Fibroblast of lung (primary cell): ENCODE data around the gene EYA2. TPM values are rescaled to one million over a fixed set of nuclear protein-coding genes. Genes with fewer than 3 reads are reported as not detected.

Source experiments
- DNase-seq, 2 donors: peaks; one replicate each; pipeline versions ENCODE4 v3.0.0 to v3.0.0-alpha.2; 2010; ENCODE audit warnings: low read depth in 2 of 2
- H2AFZ ChIP-seq: 2 replicates; pipeline ENCODE4 v1.5.1; 2012; ENCODE audit warnings: low read length, control low read depth, inconsistent platforms
- H3K27ac ChIP-seq: 2 replicates; pipeline ENCODE4 v1.5.1; 2011; ENCODE audit warnings: low read length, control low read depth; ENCODE audit not compliant: insufficient read depth
- H3K27me3 ChIP-seq: 2 replicates; pipeline ENCODE4 v1.5.1; 2011; ENCODE audit warnings: mild to moderate bottlenecking, low read length; ENCODE audit not compliant: control insufficient read depth, insufficient read depth
- H3K36me3 ChIP-seq: 2 replicates; pipeline ENCODE4 v1.5.1; 2011; ENCODE audit warnings: low read length; ENCODE audit not compliant: control insufficient read depth, insufficient read depth
- H3K4me1 ChIP-seq: 2 replicates; pipeline ENCODE4 v1.5.1; 2011; ENCODE audit warnings: low read length; ENCODE audit not compliant: control insufficient read depth, insufficient read depth; ENCODE audit errors: extremely low read depth
- H3K4me2 ChIP-seq: 2 replicates; pipeline ENCODE4 v1.5.1; 2011; ENCODE audit warnings: low read length, control low read depth; ENCODE audit not compliant: insufficient read depth; ENCODE audit errors: extremely low read depth
- H3K4me3 ChIP-seq, 4 experiments: fragments of 200-600 bp in 1 of 4; sonication (generic) in 1 of 4; replicated peaks in 1 of 4; 2 replicates each; pipeline ENCODE4 v1.5.1; 2011 to 2016; ENCODE audit warnings: low read length in 4 of 4, low read depth in 3 of 4, mild to moderate bottlenecking in 3 of 4, control low read depth in 2 of 4, inconsistent platforms in 1 of 4, mixed read lengths in 1 of 4; ENCODE audit not compliant: insufficient read depth in 1 of 4; ENCODE audit errors: control extremely low read depth in 1 of 4
- H3K79me2 ChIP-seq: 2 replicates; pipeline ENCODE4 v1.5.1; 2012; ENCODE audit warnings: mild to moderate bottlenecking, low read length, inconsistent platforms; ENCODE audit not compliant: control insufficient read depth, insufficient read depth
- H3K9ac ChIP-seq: 2 replicates; pipeline ENCODE4 v1.5.1; 2011; ENCODE audit warnings: mild to moderate bottlenecking, low read length, control low read depth; ENCODE audit not compliant: insufficient read depth
- H3K9me3 ChIP-seq: 2 replicates; pipeline ENCODE4 v1.5.1; 2012; ENCODE audit warnings: low read depth, low read length; ENCODE audit not compliant: control insufficient read depth, insufficient read depth
- H4K20me1 ChIP-seq: 2 replicates; pipeline ENCODE4 v1.5.1; 2011; ENCODE audit warnings: low read length; ENCODE audit not compliant: control insufficient read depth, insufficient read depth; ENCODE audit errors: extremely low read depth
- EZH2 ChIP-seq: IDR thresholded peaks from 2 replicates; pipeline ENCODE4 v1.5.1; 2012; ENCODE audit warnings: low read length, control low read depth, mild to moderate bottlenecking; ENCODE audit errors: missing control alignments
- polyA plus RNA-seq, 2 donors: library from polyadenylated mRNA; depleted of rRNA in 1 of 2; stranded (reverse) in 1 of 2; unstranded in 1 of 2; fragments of >200 nt; gene quantifications; 2 replicates each; pipeline ENCODE4 v1.2.1, GENCODE V29; 2011 to 2012; ENCODE audit warnings: missing spikeins in 1 of 2
- total RNA-seq: library from RNA; depleted of rRNA; stranded (reverse); fragments of >200 nt; gene quantifications from 2 replicates; pipeline ENCODE4 v1.2.1, GENCODE V29; 2014
- TF ChIP-seq, protein P1 (sequence below), 2 donors: IDR thresholded peaks in 1 of 2; conservative IDR thresholded peaks in 1 of 2; 1 replicate in 1 of 2; 2 replicates in 1 of 2; pipeline ENCODE4 v1.5.1; 2011 to 2012; ENCODE audit warnings: low read length in 2 of 2, control low read depth in 1 of 2, inconsistent platforms in 1 of 2, low read depth in 1 of 2, mild to moderate bottlenecking in 1 of 2

The EYA2 gene
- total and polyA plus RNA-seq, 2 donors (not counting 1 experiment from before 2014, with no cell fraction given), result 0.37 to 1.7 TPM

DNA sequence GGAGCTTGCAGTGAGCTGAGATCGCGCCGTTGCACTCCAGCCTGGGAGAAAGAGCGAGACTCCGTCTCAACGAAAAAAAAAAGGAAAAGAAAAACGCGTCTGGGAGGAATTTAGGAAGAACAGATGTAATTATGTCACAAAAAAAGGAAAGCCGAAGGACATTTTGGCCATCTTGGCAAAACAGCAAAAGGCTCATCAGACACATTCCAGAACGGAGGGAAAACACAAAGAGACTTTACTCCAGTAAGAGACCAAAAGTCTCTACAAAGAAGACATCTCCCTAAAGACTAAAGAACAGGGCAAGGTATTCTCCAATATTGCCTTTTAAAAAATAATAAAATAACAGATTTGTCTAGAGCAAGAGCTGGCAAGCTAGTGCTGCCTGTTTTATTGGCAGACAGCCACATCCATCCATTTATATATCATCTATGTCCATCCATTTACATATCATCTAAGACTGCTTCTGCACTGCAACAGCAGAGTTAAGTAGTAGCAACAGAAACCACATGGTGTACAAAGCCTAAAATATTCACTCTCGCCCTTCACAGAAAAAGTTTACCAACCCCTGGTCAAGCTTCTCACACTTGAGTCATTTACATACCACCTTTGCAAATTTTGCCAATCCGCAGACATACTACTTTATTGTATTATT lies 328.0 kb downstream of the EYA2 start:
- no peak overlapping the region for H3K4me3 ChIP-seq
- H3K27ac ChIP-seq, result no peak overlapping the region
- no peak for DNase-seq
- TF ChIP-seq, protein P1, sequence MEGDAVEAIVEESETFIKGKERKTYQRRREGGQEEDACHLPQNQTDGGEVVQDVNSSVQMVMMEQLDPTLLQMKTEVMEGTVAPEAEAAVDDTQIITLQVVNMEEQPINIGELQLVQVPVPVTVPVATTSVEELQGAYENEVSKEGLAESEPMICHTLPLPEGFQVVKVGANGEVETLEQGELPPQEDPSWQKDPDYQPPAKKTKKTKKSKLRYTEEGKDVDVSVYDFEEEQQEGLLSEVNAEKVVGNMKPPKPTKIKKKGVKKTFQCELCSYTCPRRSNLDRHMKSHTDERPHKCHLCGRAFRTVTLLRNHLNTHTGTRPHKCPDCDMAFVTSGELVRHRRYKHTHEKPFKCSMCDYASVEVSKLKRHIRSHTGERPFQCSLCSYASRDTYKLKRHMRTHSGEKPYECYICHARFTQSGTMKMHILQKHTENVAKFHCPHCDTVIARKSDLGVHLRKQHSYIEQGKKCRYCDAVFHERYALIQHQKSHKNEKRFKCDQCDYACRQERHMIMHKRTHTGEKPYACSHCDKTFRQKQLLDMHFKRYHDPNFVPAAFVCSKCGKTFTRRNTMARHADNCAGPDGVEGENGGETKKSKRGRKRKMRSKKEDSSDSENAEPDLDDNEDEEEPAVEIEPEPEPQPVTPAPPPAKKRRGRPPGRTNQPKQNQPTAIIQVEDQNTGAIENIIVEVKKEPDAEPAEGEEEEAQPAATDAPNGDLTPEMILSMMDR (conservative IDR thresholded peaks at IDR 0.05 in 1 of 2, IDR thresholded peaks at IDR 0.05 in 1 of 2; ENCODE audit: low read depth in 1 of 2, low read length in 2 of 2), result no peak
- no peak for TF ChIP-seq EZH2
- no peaks in the 10 kb centered on the region for H3K27me3 ChIP-seq
- no peaks in the 10 kb centered on the region for H3K4me1 ChIP-seq
- no peak overlapping the region for H3K4me2 ChIP-seq
- H3K79me2 ChIP-seq, result no peaks in the 10 kb centered on the region
- no peaks in the 10 kb centered on the region for H3K9me3 ChIP-seq
- no peak overlapping the region for H3K9ac ChIP-seq
- no peak overlapping the region for H2AFZ ChIP-seq
- H3K36me3 ChIP-seq, result peaks cover 17% of the 10 kb centered on the region
- no peaks in the 10 kb centered on the region for H4K20me1 ChIP-seq

DNA sequence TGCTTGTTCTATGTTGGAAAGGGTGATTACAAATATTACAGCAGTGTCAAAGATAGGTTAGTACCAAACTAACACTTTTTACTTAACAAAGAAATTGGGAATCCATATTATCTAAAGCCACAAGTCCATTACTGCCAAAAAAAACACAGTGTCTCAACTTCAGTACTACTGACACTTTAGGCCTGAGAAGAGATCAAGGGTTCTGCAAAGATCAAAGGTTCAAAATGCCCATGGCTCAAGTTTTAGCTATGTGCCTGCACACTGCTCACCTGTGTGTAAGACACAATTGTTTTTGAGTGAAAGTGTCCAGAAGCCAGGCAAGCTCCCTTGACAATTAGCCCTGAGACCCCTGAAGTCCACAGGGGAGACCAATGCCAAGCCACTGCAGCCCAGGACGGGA lies 329.3 kb downstream of the EYA2 start:
- DNase-seq, result no peak
- H3K9ac ChIP-seq, result no peak overlapping the region
- H3K4me2 ChIP-seq, result no peak overlapping the region
- TF ChIP-seq, protein P1 (conservative IDR thresholded peaks at IDR 0.05 in 1 of 2, IDR thresholded peaks at IDR 0.05 in 1 of 2; ENCODE audit: low read depth in 1 of 2, low read length in 2 of 2), result no peak
- TF ChIP-seq EZH2, result no peak
- no peaks in the 10 kb centered on the region for H3K79me2 ChIP-seq
- no peaks in the 10 kb centered on the region for H3K9me3 ChIP-seq
- no peak overlapping the region for H3K27ac ChIP-seq
- no peaks in the 10 kb centered on the region for H3K4me1 ChIP-seq
- H4K20me1 ChIP-seq, result no peaks in the 10 kb centered on the region
- H3K4me3 ChIP-seq, result no peak overlapping the region
- peaks cover 17% of the 10 kb centered on the region for H3K36me3 ChIP-seq
- no peaks in the 10 kb centered on the region for H3K27me3 ChIP-seq
- H2AFZ ChIP-seq, result no peak overlapping the region

DNA sequence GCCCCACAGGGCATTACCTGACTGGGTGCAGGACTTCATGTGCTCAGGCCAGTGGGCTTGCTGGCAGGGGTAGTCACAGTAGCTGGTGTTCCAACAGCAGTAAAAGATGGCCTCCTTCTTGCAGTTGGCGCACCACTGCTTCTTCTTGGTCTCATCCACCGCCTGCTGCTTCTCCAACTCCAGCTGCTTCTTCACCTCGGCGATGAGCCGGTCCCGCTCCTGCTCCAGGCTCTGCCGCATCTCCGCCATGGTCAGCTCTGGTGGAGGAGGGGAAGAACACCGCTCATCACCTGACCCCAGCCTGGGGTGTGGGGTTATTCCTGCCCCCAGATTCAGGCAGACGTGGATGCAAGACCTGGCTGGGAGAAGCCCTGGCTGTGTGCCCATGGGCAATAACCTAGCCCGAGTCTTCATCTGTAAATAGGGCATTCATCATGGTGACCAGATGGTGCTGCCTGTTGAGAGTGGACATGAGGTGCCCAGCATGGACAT lies 329.7 kb downstream of the EYA2 start:
- Histone ChIP-seq H3K9me3 (no peaks in the 10 kb centered on the region), H3K9ac (no peak overlapping the region), H3K27me3 (no peaks in the 10 kb centered on the region), H3K79me2 (no peaks in the 10 kb centered on the region), H3K36me3 (peaks cover 17% of the 10 kb centered on the region), H3K4me1 (no peaks in the 10 kb centered on the region), H3K4me2 (no peak overlapping the region), H3K27ac (no peak overlapping the region), H4K20me1 (no peaks in the 10 kb centered on the region), H2AFZ (no peak overlapping the region), H3K4me3 (no peak overlapping the region)
- DNase-seq, result no peak
- TF ChIP-seq EZH2, result no peak
- TF ChIP-seq, protein P1 (conservative IDR thresholded peaks at IDR 0.05 in 1 of 2, IDR thresholded peaks at IDR 0.05 in 1 of 2; ENCODE audit: low read depth in 1 of 2, low read length in 2 of 2), result no peak
